Mesendoderm (in vitro differentiated cells): Measurements from ENCODE around the gene GMEB1.
"Not testable (repeated sequence)": the region's sequence is repeated elsewhere in the genome, so short reads cannot be mapped to it uniquely, and the experiment has no call there.

Source experiments
- DNase-seq: peaks from one replicate; pipeline ENCODE4 v3.0.0; 2013
- H2AK5ac ChIP-seq: 2 replicates; pipeline ENCODE4 v1.6.1; 2013; ENCODE audit warnings: low read length, inconsistent platforms
- H2BK120ac ChIP-seq: 2 replicates; pipeline ENCODE4 v1.6.1; 2013; ENCODE audit warnings: low read depth, mild to moderate bottlenecking, low read length, moderate library complexity, mixed read lengths
- H2BK15ac ChIP-seq: replicated peaks from 2 replicates; pipeline ENCODE4 v1.6.1; 2013; ENCODE audit warnings: low read depth, mild to moderate bottlenecking, moderate library complexity
- H2BK5ac ChIP-seq: 2 replicates; pipeline ENCODE4 v1.6.1; 2013; ENCODE audit warnings: low read length, inconsistent platforms
- H3K18ac ChIP-seq: 2 replicates; pipeline ENCODE4 v1.6.1; 2013; ENCODE audit warnings: mild to moderate bottlenecking, low read length, mixed read lengths
- H3K23ac ChIP-seq: one replicate; pipeline ENCODE4 v1.6.1; 2013; ENCODE audit warnings: low read length
- H3K27ac ChIP-seq: 2 replicates; pipeline ENCODE4 v1.5.1; 2013; ENCODE audit warnings: low read depth, mild to moderate bottlenecking, inconsistent platforms, low read length, moderate library complexity
- H3K27me3 ChIP-seq: 2 replicates; pipeline ENCODE4 v1.6.1; 2013; ENCODE audit warnings: low read length, control low read depth, mild to moderate bottlenecking, inconsistent platforms; ENCODE audit not compliant: insufficient read depth, poor library complexity
- H3K36me3 ChIP-seq: 2 replicates; pipeline ENCODE4 v1.6.1; 2013; ENCODE audit warnings: low read length, inconsistent platforms; ENCODE audit not compliant: control insufficient read depth, insufficient read depth
- H3K4ac ChIP-seq: one replicate; pipeline ENCODE4 v1.6.1; 2013; ENCODE audit warnings: low read depth, mild to moderate bottlenecking, low read length, moderate library complexity
- H3K4me1 ChIP-seq: 2 replicates; pipeline ENCODE4 v1.6.1; 2013; ENCODE audit warnings: low read depth, low read length, inconsistent platforms; ENCODE audit not compliant: control insufficient read depth
- H3K4me2 ChIP-seq: 2 replicates; pipeline ENCODE4 v1.6.1; 2013; ENCODE audit warnings: low read length
- H3K4me3 ChIP-seq: 2 replicates; pipeline ENCODE4 v1.5.1; 2013; ENCODE audit warnings: mild to moderate bottlenecking, low read length
- H3K56ac ChIP-seq: one replicate; pipeline ENCODE4 v1.6.1; 2013; ENCODE audit warnings: low read length
- H3K79me1 ChIP-seq: 2 replicates; pipeline ENCODE4 v1.6.1; 2013; ENCODE audit warnings: low read length, inconsistent platforms
- H3K79me2 ChIP-seq: 2 replicates; pipeline ENCODE4 v1.6.1; 2013; ENCODE audit warnings: mild to moderate bottlenecking, low read length; ENCODE audit not compliant: control insufficient read depth, insufficient read depth
- H3K9ac ChIP-seq: 2 replicates; pipeline ENCODE4 v1.6.1; 2013; ENCODE audit warnings: low read length, inconsistent platforms
- H4K5ac ChIP-seq: one replicate; pipeline ENCODE4 v1.6.1; 2013; ENCODE audit warnings: low read length
- H4K8ac ChIP-seq: one replicate; pipeline ENCODE4 v1.6.1; 2013; ENCODE audit warnings: low read depth, mild to moderate bottlenecking, control low read depth, low read length, moderate library complexity
- WGBS: extraction: QIAGEN DNeasy Blood & Tissue Kit; methylation state at CpG from one replicate; pipeline ENCODE4 v1.1.7; 2013; ENCODE audit warnings: low lambda C conversion rate, missing lambda C conversion rate; ENCODE audit not compliant: insufficient coverage; ENCODE audit errors: extremely low coverage; 5-methylcytosine and 5-hydroxymethylcytosine counted together

GMEB1 gene

GRCh38 chr1:28716336-28716735, 47.8 kb downstream of the GMEB1 start:
- H3K4ac ChIP-seq, result no peak overlapping the region
- no peak overlapping the region for H3K4me3 ChIP-seq
- no peak overlapping the region for H2AK5ac ChIP-seq
- H4K8ac ChIP-seq, result no peak overlapping the region
- no peak overlapping the region for H3K9ac ChIP-seq
- WGBS, result no CpG with 5 or more reads among the region's 2 CpGs
- H3K4me2 ChIP-seq, result no peak overlapping the region
- no peak overlapping the region for H3K56ac ChIP-seq
- no peaks in the 10 kb centered on the region for H3K4me1 ChIP-seq
- no peak overlapping the region for H2BK15ac ChIP-seq
- H3K27ac ChIP-seq, result no peak overlapping the region
- no peaks in the 10 kb centered on the region for H3K79me1 ChIP-seq
- no peak for DNase-seq
- no peaks in the 10 kb centered on the region for H3K27me3 ChIP-seq
- no peak overlapping the region for H3K18ac ChIP-seq
- H3K36me3 ChIP-seq, result peaks cover 10% of the 10 kb centered on the region
- H3K23ac ChIP-seq, result no peak overlapping the region
- no peak overlapping the region for H4K5ac ChIP-seq
- no peak overlapping the region for H2BK5ac ChIP-seq
- no peaks in the 10 kb centered on the region for H3K79me2 ChIP-seq
- H2BK120ac ChIP-seq, result no peak overlapping the region

- Histone ChIP-seq H3K23ac (no peak overlapping the region), H2BK5ac (no peak overlapping the region), H3K9ac (no peak overlapping the region), H3K56ac (no peak overlapping the region), H2AK5ac (no peak overlapping the region), H3K4me1 (no peaks in the 10 kb centered on the region), H3K79me2 (no peaks in the 10 kb centered on the region), H3K4me3 (no peak overlapping the region), H2BK15ac (no peak overlapping the region), H3K4me2 (no peak overlapping the region), H3K27me3 (no peaks in the 10 kb centered on the region), H3K36me3 (peaks cover 10% of the 10 kb centered on the region), H3K18ac (no peak overlapping the region), H3K4ac (no peak overlapping the region), H4K8ac (no peak overlapping the region), H3K79me1 (no peaks in the 10 kb centered on the region), H2BK120ac (no peak overlapping the region), H4K5ac (no peak overlapping the region), H3K27ac (no peak overlapping the region)
- DNase-seq, result no peak
- WGBS, result no CpG with 5 or more reads among the region's 1 CpG
These were observed 49.6 kb downstream of the GMEB1 start for GRCh38 chr1:28718166-28718565.

- H3K36me3 ChIP-seq, result peaks cover 8% of the 10 kb centered on the region
- no peaks in the 10 kb centered on the region for H3K4me1 ChIP-seq
- no peak overlapping the region for H4K8ac ChIP-seq
- H3K79me1 ChIP-seq, result no peaks in the 10 kb centered on the region
- no peaks in the 10 kb centered on the region for H3K79me2 ChIP-seq
- no peak overlapping the region for H2BK15ac ChIP-seq
- no peak overlapping the region for H3K27ac ChIP-seq
- no peak overlapping the region for H4K5ac ChIP-seq
- H3K4me2 ChIP-seq, result no peak overlapping the region
- no peak overlapping the region for H3K4ac ChIP-seq
- H3K56ac ChIP-seq, result no peak overlapping the region
- no peak overlapping the region for H2BK5ac ChIP-seq
- WGBS, result no CpG with 5 or more reads among the region's 4 CpGs
- no peak overlapping the region for H3K4me3 ChIP-seq
- H3K27me3 ChIP-seq, result no peaks in the 10 kb centered on the region
- H3K9ac ChIP-seq, result no peak overlapping the region
- H3K18ac ChIP-seq, result no peak overlapping the region
- no peak overlapping the region for H3K23ac ChIP-seq
- peak; percentile 43 for DNase-seq
- no peak overlapping the region for H2BK120ac ChIP-seq
- H2AK5ac ChIP-seq, result no peak overlapping the region
These were observed 50.2 kb downstream of the GMEB1 start for GRCh38 chr1:28718586-28719331.

- Histone ChIP-seq H4K5ac (no peak overlapping the region), H4K8ac (no peak overlapping the region), H3K23ac (no peak overlapping the region), H3K4me1 (no peaks in the 10 kb centered on the region), H3K27ac (no peak overlapping the region), H3K9ac (no peak overlapping the region), H3K36me3 (peaks cover 5% of the 10 kb centered on the region), H3K4me3 (no peak overlapping the region), H3K27me3 (no peaks in the 10 kb centered on the region), H2BK15ac (no peak overlapping the region), H2BK120ac (no peak overlapping the region), H2BK5ac (no peak overlapping the region), H3K4me2 (no peak overlapping the region), H3K56ac (no peak overlapping the region), H3K79me2 (no peaks in the 10 kb centered on the region), H3K79me1 (no peaks in the 10 kb centered on the region), H3K18ac (no peak overlapping the region), H2AK5ac (no peak overlapping the region), H3K4ac (no peak overlapping the region)
- no peak for DNase-seq
These were observed 50.7 kb downstream of the GMEB1 start for GRCh38 chr1:28719332-28719619.

GRCh38 chr1:28720376-28720775, 51.8 kb downstream of the GMEB1 start:
- no peak overlapping the region for H2BK15ac ChIP-seq
- no peak overlapping the region for H2BK5ac ChIP-seq
- H3K23ac ChIP-seq, result no peak overlapping the region
- no peak overlapping the region for H3K18ac ChIP-seq
- H3K4ac ChIP-seq, result no peak overlapping the region
- no peak overlapping the region for H2BK120ac ChIP-seq
- no peaks in the 10 kb centered on the region for H3K79me1 ChIP-seq
- DNase-seq, result peak; percentile 63
- H2AK5ac ChIP-seq, result no peak overlapping the region
- H4K8ac ChIP-seq, result no peak overlapping the region
- H3K27ac ChIP-seq, result no peak overlapping the region
- no peak overlapping the region for H3K4me2 ChIP-seq
- no peaks in the 10 kb centered on the region for H3K4me1 ChIP-seq
- H3K56ac ChIP-seq, result no peak overlapping the region
- H3K27me3 ChIP-seq, result no peaks in the 10 kb centered on the region
- no peak overlapping the region for H4K5ac ChIP-seq
- H3K79me2 ChIP-seq, result no peaks in the 10 kb centered on the region
- H3K36me3 ChIP-seq, result peaks cover 1% of the 10 kb centered on the region
- no peak overlapping the region for H3K9ac ChIP-seq
- no peak overlapping the region for H3K4me3 ChIP-seq
- WGBS, result no CpG with 5 or more reads among the region's 5 CpGs

GRCh38 chr1:28721927-28722326, 53.3 kb downstream of the GMEB1 start:
- not testable (repeated sequence) for H3K27ac ChIP-seq, H3K4ac ChIP-seq, H3K23ac ChIP-seq, H4K8ac ChIP-seq, H3K79me2 ChIP-seq, H2BK15ac ChIP-seq, H3K4me1 ChIP-seq, H3K9ac ChIP-seq, H2BK5ac ChIP-seq, H3K36me3 ChIP-seq, H4K5ac ChIP-seq, H2BK120ac ChIP-seq, H3K56ac ChIP-seq, H3K4me3 ChIP-seq, H3K79me1 ChIP-seq, H3K27me3 ChIP-seq, H3K18ac ChIP-seq, H2AK5ac ChIP-seq, DNase-seq, H3K4me2 ChIP-seq
- WGBS, result no CpG with 5 or more reads among the region's 18 CpGs
